ENCODE measurements around the gene WDR1.

The WDR1 gene

GRCh38 chr4:10050261-10050661 lies 66.3 kb downstream of the WDR1 start:
- in situ Hi-C loops (cut with HindIII; ENCODE audit: low sequenced_read_pairs), result no loop called here

- in situ Hi-C loops (cut with HindIII; ENCODE audit: low sequenced_read_pairs), result no loop called here
Measured at GRCh38 chr4:10048941-10049697, 67.5 kb downstream of the WDR1 start.

DNA sequence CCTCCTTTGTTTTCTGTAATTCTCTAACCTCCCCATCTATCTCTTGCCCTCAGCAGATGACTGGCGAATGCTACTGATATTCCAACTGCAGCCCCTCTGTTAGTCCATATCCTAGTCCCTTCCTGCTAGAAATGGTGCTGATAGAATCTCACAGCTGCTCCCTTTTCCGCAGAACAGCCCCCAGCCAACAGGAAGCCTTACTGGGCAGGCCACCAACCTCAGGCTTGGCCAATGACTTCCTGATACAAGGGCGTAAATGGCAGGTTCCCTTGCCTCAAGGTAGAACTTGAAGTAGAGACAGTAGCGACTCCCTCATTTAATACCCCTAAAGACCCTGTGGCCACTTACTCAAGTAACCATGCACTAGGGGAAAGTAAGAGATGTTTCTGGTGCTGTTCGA lies 68.6 kb downstream of the WDR1 start:
- in situ Hi-C loops (cut with HindIII; ENCODE audit: low sequenced_read_pairs), result no loop called here

DNA sequence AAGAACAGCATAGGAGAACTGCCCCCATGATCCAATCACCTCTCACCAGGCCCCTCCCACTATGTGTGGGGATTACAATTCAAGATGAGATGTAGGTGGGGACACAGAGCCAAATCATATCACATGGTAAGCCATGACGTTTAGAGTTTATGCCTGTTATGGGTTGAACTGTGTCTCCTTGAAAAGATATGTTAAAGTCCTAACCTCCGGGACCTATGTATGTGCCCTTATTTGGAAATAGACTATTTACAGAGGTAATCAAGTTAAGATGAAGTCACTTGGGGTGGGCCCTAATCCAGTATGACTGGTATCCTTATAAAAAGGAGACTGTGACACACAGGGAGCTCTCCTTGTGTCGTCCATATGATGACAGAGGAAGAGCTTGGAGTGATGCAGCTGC lies 70.1 kb downstream of the WDR1 start:
- in situ Hi-C loops (cut with HindIII; ENCODE audit: low sequenced_read_pairs), result no loop called here

GRCh38 chr4:10045481-10045880 lies 71.1 kb downstream of the WDR1 start:
- in situ Hi-C loops (cut with HindIII; ENCODE audit: low sequenced_read_pairs), result no loop called here

DNA sequence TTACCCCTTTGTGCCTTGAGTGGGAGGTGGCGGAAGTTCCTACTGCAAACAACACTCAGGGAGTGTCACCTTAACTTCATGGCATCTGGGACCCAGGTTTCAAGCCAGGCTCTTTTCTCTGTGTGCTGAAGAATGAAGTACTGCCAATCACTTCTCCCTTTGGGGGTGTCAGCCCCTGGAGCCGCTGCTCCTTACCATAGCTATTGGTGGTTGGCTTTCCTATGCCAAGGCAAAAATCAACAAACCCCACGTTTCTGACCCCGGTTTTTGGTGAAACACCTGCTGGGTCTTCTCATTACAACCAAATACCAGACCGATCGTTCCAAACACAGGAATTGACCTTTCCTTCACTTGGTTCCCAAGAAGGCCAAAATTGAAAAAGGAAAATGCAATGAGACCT lies 75.6 kb downstream of the WDR1 start:
- in situ Hi-C loops (cut with HindIII; ENCODE audit: low sequenced_read_pairs), result no loop called here

DNA sequence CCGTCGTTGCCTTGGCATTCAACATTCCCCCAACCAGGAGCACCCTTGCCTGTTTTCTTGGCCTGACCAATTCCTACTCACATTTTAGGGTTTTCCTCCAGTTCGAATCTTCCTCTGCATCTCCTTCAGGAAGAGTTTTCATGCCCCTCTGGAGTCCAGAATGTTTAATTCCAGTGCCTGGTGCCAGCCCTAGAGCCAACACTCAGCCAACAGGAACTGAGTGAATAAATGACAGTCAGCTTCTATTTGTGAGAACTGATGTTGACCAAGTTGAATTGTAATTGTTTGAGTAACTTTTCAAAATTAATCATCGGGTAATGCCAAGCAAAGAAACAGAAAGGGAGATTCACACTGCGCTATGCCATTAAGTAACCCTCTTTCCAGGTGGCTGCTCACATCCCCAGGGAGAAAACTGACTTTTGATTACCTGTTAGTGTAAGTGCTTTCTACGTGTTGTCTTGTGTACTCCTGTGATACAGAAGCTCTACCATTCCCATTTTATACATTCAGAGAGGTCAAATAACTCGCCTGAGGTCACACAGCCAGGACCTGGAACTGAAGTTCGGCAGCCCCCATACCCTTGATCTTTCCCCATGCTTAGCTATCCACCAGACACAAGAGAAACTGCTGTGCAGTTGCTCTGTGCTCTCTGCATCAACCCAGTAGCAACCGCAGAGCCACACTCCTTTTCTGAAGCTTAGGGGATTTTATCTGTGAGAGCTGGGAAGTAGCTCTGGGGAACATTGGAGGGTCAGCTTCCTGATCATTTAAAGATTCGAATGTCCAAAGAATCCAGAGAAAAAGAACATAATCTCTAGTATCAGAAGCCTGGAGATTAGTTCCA lies 76.3 kb downstream of the WDR1 start:
- in situ Hi-C loops (cut with HindIII; ENCODE audit: low sequenced_read_pairs), result no loop called here

DNA sequence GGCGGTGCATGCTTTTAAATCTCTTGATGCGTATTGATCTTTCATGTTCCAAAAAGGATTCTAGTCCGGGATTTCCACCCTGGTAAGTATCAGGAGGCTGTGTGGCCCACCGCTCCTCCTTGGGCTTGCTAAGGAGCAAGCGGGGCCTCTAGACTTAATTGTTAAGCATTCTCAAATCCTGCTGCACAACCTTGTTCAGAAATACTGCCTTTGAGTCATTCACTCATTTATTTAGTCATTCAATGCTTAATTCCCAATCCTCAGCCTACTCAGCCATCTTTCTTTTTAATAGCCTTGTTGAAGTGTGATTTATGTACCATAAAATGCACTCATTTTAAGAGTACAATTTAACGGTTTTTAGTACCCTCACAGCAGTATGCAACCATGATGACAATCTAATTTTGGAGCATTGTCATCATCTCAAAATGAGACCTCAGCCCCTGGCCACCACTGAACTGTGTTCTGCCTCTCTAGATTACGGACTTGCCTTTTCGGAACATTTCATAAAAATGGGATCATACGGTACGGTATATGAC lies 79.7 kb downstream of the WDR1 start:
- in situ Hi-C loops (cut with HindIII; ENCODE audit: low sequenced_read_pairs), result no loop called here

- in situ Hi-C loops (cut with HindIII; ENCODE audit: low sequenced_read_pairs), result no loop called here
Measured at GRCh38 chr4:10035130-10035529, 81.5 kb downstream of the WDR1 start.

GRCh38 chr4:10034612-10035104 lies 81.9 kb downstream of the WDR1 start:
- in situ Hi-C loops (cut with HindIII; ENCODE audit: low sequenced_read_pairs), result no loop called here

DNA sequence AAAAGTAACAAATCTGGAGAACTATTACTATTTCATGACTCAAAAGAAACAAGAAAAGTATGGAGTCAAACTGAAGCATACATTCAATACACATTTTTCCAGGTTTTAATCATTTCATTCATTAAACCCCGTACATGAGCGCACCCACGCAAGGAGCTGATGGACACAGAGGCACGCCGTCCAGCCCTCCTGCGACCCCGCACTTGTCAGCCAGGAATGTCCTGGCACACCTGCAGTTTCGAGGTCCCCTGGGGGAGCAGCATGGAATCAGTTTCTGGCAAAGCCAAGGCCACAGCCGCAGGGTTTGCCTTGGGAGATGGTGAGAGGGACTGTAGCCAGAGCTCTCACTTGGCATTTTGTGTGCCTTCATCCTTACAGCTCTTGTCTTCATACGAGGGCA lies 82.5 kb downstream of the WDR1 start:
- in situ Hi-C loops (cut with HindIII; ENCODE audit: low sequenced_read_pairs), result no loop called here

GRCh38 chr4:10033191-10033881 lies 83.3 kb downstream of the WDR1 start:
- in situ Hi-C loops (cut with HindIII; ENCODE audit: low sequenced_read_pairs), result no loop called here

GRCh38 chr4:10032625-10033024 lies 84.0 kb downstream of the WDR1 start:
- in situ Hi-C loops (cut with HindIII; ENCODE audit: low sequenced_read_pairs), result no loop called here

DNA sequence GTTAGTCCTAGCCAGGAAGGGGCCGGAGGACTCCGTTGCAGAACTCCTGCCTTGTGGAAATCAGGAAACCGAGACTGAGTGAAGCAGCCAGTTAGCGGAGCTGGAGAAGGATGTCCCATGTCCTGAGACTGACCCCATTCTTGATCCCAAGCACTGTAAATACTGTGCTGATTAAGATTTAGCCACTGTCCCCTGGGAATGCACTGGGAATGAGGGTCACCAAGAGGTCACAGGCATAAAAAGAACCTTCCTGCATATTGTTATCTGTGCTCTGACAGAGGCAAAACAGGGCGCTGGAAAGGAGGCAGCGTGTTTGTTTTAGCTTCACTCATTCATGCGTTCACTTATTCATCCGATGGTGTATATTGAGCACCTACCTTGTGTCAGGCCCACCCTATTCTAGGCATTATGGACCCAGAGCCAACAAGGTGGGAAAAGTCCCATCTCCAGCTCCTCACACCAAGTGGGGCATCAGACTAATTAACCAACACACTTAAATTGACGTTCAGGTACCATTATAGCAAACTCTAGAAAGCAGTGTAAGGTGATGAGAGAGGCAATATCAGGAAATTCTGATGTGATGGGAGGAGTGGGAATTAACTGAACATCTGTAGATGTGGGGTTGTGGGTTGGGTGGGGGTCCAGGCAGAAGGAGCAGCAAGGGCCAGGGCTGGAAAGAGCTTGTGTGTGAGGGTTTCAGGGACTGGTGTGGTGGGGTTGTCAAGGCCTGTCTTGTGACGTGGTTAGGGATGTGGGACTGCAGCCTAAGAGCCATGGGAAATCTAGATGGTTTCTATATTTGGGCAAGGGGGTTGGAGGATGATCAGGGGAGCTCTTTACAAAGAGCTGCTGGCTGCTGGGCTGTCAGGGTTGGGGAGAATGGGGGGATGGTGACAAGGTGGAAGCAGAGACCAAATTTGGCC lies 84.7 kb downstream of the WDR1 start:
- in situ Hi-C loops (cut with HindIII; ENCODE audit: low sequenced_read_pairs), result no loop called here

- in situ Hi-C loops (cut with HindIII; ENCODE audit: low sequenced_read_pairs), result no loop called here
Measured at GRCh38 chr4:10030972-10031667, 85.5 kb downstream of the WDR1 start.

GRCh38 chr4:10029403-10029802 lies 87.2 kb downstream of the WDR1 start:
- in situ Hi-C loops (cut with HindIII; ENCODE audit: low sequenced_read_pairs), result loop anchor here (5.0 kb wide), 1 partner anchor 38 kb away; no protein-coding TSS in a partner anchor

DNA sequence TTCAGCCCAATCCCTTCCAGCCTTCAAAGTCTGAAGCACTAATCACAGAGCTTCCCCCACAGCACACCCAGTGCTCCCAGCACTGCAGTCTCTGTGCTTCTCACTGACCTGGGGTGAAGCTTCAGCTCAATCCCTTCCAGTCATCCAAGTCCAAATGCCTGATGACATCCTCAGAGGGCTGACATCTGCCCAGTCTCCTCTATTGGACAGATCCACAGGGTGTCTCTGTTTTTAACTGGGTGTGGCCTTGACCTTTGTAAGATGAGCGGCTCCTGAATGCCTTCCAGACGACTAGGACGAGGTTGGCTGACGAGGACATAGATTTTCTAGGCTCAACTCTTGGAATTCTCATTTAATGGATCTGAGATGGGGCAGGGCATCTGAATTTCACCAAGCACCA lies 87.7 kb downstream of the WDR1 start:
- in situ Hi-C loops (cut with HindIII; ENCODE audit: low sequenced_read_pairs), result loop anchor here (5.0 kb wide), 1 partner anchor 38 kb away; no protein-coding TSS in a partner anchor

- in situ Hi-C loops (cut with HindIII; ENCODE audit: low sequenced_read_pairs), result loop anchor here (5.0 kb wide), 1 partner anchor 41 kb away; no protein-coding TSS in a partner anchor
Measured at GRCh38 chr4:10026485-10026884, 90.1 kb downstream of the WDR1 start.

GRCh38 chr4:10025230-10025806 lies 91.3 kb downstream of the WDR1 start:
- in situ Hi-C loops (cut with HindIII; ENCODE audit: low sequenced_read_pairs), result loop anchor here (5.0 kb wide), 1 partner anchor 42 kb away; no protein-coding TSS in a partner anchor
